Islet of Langerhans (tissue), 1 donor: ENCODE measurements around the gene LRRC34.

ENCODE experiments used
- FAIRE-seq: peaks from one replicate; lab custom pipeline; 2011; peaks lifted over from hg19 to GRCh38; lab: Jason Lieb, UNC

The LRRC34 gene, protein sequence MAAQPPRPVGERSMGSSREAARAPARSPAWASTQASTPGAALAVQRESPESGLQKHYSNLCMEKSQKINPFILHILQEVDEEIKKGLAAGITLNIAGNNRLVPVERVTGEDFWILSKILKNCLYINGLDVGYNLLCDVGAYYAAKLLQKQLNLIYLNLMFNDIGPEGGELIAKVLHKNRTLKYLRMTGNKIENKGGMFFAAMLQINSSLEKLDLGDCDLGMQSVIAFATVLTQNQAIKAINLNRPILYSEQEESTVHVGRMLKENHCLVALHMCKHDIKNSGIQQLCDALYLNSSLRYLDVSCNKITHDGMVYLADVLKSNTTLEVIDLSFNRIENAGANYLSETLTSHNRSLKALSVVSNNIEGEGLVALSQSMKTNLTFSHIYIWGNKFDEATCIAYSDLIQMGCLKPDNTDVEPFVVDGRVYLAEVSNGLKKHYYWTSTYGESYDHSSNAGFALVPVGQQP

DNA sequence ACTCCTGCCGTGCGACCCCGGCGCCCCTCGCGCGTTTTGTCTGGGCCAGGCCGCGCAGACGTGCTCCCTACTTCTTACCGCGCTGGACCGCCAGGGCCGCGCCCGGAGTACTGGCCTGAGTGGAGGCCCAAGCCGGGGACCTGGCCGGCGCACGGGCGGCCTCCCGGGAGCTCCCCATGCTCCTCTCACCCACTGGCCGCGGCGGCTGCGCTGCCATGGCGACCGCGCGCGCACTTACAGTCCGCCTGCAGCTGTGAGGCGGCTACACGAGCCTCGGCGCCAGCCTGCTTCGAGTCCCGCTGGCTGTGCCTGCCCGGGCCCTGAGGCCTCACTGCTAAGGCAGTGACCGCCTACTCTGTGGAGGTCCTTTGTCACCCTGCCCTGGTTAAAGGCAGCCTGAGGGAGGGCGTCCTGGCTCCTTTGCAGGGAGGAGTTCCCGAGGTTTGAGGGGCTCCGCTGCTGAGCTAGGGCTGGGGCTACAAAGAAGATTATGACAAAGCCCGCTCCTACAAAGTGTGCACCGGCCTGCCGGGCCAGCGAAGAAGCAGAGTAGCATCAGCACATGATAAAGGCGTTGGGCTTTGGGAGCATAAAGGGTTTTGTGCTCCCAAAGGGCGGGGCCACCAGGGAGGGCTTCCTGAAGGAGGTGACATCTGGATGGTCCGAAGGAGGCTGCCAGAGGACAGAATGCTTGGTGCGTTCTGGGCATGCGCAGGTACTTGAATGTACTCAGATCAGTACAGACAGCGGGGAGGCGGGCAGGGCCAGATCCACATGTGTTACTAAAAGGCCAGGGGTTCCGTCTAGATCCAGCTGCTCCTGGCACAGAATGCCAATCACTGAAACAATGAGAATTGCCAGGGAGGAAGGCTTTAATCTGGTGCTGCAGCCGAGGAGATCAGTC lies at the start of gene LRRC34, which contains the start of gene LRRIQ4:
TSS of gene LRRC34 (minus strand) at position 573 of the 904 bp plus-strand sequence. CDS start at position 217, 356 bp downstream.
TSS of gene LRRIQ4 (plus strand) at position 539 of the 904 bp plus-strand sequence. CDS start 9,052 bp downstream, outside the sequence.
- FAIRE-seq: no peak

DNA sequence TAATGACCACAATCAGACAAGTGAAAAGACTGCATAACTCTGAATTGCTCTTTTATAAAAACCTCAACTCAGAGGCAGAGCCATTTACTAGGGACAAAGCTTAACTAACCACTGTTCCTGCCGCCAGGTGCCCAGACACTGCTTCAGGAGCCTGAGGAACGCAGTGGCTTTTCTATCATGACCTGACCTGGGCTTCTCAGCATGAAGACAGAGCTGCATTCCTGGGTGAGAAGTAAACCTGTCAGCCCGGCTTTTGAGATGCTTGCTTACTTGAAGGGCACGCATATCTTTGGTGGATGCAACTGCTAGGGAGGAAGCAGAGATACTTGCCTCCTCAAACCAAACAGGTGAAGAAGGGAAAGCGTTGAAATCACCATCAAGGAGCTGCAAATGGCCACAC lies 49.2 kb upstream of the LRRC34 start:
- FAIRE-seq: no peak

DNA sequence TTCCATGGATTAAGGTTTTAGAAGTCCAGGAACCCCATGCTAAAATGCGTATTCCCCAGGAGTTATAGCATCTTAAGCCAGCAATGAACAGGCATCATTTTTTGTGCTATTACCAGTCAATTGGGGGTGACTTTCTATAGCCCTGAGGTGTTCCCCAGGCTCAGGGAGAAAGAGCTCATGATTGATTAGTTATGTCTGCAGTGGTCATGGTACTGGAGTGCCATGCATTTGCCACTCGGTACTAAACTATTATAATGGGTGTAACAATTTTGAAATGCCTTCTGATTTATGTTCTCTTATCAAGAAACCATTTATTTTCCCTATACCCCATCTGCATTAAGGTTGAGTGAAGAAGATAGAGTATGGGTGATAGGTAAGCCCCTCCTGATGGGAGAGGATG lies 45.1 kb upstream of the LRRC34 start:
- no peak for FAIRE-seq

DNA sequence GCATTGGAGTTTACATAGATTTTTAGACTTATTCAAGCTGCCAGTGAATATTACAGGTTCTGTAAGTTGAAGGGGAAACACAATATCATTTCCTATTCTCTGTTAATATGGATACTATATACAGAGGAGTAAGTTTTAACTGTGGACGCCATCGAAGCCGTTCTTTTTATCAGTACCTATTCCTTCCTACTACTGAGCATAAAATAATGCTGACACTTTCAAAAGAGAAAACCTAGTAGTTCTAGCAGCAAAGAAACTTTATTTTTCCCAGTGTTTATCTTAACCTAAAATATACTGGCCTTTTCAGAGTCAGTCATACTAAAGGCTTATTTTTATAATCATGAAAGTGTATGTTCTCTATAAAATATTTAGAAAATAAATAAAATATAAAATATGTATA lies 42.8 kb upstream of the LRRC34 start:
- no peak for FAIRE-seq

DNA sequence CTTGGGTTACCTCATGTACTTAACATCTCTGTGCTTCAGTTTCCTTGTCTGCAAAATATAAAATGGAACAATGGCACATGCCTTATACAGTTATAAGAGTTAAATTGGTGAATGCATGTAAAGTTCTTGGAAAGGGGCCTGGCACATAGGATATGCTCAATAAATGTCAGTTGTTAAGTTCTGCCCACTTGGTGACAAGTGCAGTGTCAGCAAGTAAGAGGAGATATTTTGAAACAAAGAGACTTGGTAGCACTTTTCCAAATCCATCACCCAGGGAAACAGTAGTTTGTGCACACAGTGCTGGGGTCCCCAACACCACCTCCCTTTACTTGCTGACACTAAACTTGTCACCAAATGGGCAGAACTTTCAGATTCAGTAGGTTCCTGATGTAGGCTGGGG lies 37.9 kb upstream of the LRRC34 start:
- no peak for FAIRE-seq

DNA sequence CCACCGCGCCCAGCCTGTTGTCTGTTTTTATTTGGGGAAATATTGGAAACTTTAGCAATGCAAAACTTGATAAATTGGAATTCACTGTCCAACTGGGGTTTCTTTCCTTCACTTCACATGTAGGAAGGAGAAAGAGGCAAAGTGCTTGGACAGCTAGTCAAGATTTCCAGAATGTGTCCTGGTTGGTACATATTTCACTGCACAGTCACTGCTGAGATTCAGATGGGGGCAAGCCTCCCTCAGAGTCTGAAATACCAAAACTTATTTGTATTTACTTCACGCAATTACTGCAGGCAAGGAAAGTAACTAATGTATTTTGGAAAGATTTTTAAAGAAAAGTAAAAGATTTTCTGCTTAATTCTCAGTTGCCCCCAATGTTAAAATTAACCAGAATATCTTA lies 36.0 kb upstream of the LRRC34 start:
- no peak for FAIRE-seq

DNA sequence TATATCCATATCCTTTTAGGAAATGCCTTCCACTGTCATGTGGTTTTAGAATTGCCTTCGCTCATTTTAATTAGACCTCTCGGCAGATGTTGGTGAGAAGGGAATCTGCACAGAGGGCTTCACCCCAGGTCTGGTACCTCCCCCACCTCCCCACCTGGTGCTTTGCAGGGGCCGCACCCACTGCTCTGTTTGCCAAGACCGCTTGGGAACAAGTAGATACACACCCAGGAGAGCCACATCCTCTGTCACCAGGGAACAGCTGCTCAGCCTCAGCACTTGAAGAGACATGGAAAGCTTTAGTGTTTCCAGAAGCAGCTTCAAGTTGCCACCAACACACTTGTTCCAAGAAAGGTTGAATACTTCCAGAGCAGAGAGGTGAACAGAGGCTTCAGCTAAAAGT lies 35.2 kb upstream of the LRRC34 start:
- no peak for FAIRE-seq

DNA sequence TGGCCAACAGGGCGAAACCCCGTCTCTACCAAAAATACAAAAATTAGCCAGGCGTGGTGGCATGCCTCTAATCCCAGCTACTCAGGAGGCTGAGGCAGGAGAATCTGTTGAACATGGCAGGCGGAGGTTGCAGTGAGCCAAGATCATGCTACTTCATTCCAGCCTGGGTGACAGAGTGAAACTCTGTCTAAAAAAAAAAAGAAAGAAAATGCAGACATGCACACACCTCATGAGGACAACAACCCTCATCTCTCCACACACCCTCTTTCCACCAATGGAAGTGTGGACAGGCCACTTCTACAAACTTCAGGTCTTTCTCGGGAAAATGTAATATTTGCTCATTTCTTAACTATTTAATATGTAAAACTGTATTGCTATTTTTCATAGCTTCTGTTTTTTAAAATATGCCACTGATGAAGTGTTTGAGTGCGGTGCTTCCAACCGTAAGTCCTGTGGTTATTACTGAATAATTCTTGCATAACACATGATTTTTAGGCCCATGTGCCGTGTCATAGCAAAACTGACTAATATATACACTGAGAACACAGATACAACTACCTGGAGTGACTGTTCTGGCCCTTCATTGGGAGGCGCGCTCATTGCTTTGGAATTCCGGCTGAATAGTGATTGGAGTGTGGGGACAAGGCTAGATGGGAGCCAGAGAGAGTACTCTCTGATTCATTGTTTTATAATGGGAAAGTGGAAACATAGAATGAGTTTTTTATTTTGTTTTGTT lies 33.9 kb upstream of the LRRC34 start:
- FAIRE-seq: no peak

DNA sequence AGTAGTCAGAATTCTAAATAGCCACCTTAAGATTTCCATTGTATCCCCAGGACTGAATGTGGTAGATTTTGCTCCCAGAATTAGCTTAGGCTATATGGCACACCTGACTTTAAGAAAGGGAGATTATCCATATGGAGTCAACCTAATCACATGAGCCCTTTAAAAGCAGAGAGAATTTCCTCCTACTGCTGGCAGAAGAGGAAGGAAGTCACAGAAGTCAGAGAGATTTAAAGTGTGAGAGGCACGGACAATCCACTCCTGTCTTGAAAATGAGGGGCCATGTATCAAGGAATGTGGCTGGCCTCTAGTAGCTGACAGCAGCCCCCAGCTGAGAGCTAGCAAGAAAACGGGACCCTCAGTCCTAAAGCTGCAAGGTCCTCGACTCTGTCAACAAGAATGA lies 30.3 kb upstream of the LRRC34 start:
- no peak for FAIRE-seq

DNA sequence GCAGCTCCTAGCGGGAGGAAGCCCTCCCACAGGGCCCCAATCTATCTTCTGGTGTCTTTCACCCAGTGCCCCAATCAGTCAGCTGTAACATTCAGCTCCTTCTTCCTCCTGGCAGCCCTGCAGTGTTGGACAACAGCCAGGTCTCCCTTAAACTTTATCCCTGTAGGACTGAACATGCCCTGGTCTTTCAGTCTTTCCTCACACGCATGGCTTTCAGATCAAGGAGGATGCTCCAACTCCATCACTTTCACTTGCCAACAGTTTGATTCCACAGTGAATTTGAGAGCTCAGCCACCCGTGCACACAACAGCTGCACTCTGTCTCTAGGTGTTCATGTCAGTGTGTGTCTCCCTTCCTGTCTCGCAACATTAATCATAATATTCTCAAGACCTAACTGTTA lies 28.5 kb upstream of the LRRC34 start:
- FAIRE-seq: no peak

DNA sequence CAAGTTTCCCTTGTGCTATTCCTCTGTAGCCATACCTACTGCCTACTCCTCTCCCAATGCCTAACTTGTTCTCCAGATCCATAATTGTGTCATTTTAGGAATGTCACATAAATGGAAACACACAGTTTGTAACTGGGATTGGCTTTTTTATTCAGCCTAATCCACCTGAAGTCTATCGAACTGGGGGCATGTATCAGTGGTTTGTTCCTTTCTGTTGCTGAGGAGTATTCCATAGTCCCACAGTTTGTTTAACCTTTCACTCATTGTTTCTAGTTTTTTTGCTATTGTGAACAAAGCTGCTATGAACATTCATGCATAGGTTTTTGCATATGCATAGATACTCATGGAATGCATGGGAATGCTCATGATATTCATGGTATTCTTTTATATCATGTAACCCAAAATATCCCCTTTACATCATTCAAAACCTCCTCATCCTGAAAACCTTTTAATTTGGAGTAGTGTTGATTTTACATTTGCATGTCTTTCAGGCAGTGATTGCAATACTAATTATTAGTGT lies 25.9 kb upstream of the LRRC34 start:
- no peak for FAIRE-seq

DNA sequence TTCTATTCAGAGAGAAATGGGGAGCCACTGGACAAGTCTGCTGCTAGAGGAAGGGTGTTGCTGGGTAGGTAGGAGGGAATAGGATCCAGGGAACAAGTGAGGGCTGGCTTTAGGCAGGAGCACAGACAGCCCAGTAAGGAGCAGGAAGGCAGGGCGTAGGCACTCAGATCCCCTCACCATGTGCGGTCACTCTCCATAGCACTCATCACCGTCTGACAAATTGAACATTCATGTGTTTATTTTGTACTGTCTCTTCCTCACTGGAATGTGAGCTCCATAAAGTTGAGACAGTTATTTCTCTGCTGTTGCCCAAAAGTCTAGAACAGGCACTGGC lies 24.2 kb upstream of the LRRC34 start:
- FAIRE-seq: no peak

DNA sequence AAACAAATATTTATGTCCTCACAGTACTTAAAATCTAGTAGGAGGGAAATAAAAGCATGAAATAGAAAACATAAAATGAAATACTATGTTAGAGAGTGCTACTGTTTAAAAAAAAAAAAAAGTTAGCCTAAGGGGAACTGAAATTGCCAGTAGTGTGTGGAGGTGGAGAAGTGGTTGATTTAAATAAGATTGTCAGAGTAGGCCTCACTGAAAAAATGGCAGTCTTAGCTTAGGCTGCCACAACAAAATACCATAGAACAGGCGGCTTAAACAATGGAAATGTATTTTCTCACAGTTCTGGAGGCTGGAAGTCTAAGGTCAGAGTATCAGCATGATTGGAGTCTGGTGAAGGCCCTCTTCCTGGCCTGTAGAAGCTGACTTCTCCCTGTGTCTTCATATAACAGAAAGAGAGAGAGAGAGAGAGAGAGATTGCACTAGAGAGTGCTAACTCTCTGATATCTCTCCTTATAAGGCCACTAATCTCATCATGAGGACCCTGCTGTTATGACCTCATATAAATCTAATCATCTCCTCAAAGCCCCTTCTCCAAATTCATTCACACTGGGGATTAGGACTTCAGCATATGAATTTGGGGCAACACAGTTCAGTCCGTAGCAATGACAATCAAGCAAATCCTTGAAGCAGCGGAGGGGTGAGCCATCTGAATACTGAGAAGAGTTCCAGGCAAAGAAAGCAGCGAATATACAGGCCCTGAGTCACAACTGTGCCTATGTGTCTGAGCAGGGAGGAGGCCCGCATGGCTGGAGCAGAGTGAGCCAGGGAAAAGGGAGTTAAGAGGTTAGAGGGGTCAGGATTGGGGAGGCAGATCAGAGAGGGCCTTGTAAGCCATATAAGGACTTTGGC lies 23.6 kb upstream of the LRRC34 start:
- no peak for FAIRE-seq

DNA sequence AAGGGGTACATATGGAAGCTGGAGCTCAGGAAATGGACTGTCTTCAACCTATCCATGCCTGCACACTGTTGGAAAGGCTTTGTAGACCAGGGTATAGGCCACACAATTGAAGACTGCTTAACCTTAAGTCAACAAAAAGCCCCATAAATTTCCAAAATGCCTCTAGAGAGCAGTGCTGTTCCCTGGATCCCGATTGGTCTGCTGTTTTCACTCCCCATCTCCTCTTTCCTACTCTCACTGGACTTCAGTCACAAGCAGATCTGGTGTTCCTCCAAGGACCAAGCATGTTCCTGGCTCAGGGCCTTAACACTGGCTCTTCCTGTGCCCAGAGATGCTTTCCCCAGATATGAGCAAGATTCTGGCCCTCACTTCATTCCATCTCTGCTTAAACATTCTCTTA lies 22.8 kb upstream of the LRRC34 start:
- no peak for FAIRE-seq

DNA sequence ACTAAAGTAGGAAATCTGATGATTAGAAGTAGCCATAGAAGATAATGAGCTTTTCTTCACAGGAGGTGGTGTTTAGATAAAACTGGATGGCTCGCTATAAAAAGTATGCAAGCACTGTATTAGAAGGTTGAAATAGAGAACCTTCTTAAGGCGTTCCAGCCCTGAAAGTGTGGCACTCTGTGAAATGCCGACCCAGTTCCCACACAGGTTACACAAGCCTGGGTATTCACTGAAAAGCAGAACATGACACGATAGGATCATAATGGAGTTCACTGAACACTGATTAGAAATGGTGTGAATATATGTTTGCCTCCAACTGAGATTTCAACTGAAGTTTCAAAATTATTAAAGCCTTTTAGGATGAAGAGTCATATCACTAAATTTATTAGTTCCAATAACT lies 15.0 kb upstream of the LRRC34 start:
- FAIRE-seq: no peak

DNA sequence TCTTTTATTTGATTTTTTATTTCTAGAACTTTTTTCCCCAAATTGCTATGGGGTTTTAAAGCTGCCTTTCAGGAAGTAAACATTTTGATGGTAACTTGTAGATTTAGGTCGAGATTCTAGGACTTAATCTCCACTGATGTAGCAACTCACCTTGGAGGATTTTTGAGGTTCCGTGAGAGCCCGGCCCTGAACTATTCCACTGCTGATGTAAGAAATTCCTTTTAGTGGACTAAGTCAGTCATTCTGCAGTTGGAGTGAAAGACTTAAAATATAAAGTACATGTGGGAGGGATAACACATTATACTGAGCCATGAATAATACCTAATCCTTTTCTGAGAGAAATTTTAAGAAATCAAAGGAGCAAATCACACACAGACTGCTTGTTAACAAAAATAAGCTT lies 12.6 kb upstream of the LRRC34 start:
- FAIRE-seq: no peak

DNA sequence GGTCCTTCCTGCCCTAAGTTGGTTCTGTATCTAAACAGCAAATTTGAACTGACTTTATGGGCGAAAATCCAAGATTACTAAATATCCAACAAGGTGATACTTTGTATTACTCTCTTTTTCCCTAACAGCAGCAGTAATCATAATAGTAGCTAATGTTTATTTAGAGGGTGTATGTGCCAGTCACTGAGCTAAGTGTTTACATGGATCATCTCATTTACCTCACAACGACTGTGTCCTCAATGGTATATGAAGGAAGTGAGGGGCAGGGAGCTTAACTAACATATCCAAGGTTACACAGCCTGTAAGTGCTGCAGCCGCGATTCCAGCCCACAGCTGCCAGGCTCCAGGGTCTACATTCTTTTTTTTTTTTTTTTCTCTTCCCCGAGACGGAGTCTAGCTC lies 10.3 kb upstream of the LRRC34 start:
- FAIRE-seq: no peak

DNA sequence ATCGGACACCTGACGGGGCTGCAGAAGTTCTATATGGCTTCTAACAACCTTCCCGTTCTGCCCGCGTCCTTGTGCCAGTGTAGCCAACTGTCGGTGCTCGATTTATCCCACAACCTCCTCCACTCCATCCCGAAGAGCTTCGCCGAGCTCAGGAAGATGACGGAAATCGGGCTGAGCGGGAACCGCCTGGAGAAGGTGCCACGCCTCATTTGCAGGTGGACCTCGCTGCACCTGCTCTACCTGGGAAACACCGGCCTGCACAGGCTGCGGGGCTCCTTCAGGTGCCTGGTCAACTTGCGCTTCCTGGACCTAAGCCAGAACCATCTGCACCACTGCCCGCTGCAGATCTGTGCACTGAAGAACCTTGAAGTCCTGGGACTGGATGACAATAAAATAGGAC lies 9.8 kb upstream of the LRRC34 start:
- FAIRE-seq: no peak

DNA sequence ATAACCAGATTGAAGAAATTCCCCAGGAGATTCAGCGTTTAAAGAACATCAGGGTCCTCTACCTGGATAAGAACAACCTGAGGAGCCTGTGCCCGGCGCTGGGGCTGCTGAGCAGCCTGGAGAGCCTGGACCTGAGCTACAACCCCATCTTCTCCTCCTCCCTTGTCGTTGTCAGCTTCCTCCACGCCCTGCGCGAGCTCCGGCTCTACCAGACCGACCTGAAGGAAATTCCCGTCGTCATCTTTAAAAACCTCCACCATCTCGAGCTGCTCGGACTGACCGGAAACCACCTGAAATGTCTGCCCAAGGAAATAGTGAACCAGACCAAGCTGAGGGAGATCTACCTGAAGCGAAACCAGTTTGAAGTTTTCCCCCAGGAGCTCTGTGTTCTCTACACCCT lies 9.4 kb upstream of the LRRC34 start:
- no peak for FAIRE-seq

DNA sequence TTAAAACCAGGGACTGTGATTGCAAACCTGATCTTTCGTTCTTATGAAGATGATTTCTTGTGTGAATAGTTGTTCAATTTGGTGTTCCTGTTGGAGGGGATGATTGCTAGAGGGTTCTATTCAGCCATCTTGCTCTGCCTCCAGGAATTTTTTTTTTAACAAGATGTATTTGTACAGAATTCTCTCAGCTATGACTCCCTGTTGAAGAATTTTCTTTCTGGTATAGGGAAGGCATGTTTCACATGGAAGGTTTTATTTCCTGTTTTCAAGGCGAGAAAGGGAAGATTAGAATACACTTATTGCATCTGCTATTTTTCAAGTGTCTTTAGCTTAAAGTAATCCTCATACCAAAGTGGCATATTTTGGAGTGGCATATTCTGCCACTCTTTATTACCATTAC lies 5.6 kb upstream of the LRRC34 start:
- FAIRE-seq: no peak

DNA sequence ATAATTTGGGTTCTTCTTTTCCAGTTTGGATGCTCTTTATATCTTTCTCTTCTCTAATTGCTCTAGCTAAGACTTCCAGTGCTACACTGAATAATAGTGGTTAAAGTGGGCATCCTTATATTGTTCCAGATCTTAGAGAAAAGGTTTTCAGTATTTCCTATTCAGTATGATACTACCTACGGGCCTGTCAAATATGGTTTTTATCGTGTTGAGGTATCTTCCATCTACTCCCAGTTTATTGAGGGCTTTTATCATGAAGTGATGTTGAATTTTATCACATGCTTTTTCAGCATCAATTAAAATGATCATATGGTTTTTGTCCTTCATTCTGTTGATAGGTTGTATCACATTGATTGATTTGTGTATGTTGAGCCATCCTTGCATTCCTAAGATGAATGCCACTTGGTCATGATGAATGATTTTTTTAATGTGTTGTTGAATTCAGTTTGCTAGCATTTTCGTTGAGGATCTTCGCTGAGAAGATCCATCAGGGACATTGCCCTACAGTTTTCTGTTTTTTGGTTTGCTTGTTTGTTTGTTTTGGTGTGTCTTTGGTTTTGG lies 3.0 kb upstream of the LRRC34 start:
- no peak for FAIRE-seq
